ENCODE results near the gene MIPOL1.
"Not testable (repeated sequence)": the region's sequence is repeated elsewhere in the genome, so short reads cannot be mapped to it uniquely, and the experiment has no call there.

MIPOL1 gene, protein sequence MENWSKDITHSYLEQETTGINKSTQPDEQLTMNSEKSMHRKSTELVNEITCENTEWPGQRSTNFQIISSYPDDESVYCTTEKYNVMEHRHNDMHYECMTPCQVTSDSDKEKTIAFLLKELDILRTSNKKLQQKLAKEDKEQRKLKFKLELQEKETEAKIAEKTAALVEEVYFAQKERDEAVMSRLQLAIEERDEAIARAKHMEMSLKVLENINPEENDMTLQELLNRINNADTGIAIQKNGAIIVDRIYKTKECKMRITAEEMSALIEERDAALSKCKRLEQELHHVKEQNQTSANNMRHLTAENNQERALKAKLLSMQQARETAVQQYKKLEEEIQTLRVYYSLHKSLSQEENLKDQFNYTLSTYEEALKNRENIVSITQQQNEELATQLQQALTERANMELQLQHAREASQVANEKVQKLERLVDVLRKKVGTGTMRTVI

DNA sequence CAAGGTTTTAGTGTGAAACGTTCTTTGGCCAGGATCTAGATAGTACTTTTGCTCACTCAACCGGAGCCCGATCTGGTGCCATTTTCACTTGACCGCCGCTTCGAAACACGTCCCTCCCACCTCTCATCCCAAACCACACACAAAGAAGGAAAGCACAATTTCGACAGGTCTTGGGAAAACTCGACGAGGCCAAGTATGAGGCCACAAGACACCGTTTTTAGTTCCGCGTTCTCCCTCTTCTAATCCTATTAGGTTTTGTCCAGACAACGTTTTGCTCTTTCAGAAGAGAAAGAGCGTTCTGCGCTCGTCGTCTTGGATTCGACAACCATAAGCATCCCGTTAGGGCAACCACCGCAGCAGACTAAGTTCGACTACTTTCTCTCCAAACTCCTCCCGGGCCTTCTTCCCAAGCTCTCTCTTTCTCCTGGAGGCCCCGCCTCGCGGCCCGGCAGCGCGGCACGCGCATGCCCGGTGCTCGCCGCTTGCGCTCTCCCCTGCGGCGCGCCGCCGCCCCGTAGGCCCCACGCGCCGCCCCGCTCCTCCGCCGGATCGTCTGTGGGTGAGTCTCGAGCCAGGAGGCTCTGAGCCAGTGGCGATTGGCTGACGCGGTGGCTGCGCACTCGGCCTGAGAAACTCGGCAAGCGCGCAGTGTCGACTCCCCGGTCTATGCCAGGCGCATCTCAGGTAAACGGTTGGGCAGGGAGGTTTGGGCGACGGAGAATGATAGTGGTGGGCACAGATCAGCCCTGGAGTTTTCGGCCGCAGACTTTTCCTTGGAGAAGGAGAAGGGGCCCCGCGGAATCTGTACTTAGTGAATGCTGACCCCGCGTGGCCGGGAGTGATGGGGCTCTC is at the start of gene MIPOL1:
MIPOL1 (plus strand) TSS at position 517 of the 852 bp plus-strand sequence. CDS start 49,952 bp downstream, outside the sequence.
- no peak for DNase-seq (ENCODE audit: low read depth in 2 of 2)

DNA sequence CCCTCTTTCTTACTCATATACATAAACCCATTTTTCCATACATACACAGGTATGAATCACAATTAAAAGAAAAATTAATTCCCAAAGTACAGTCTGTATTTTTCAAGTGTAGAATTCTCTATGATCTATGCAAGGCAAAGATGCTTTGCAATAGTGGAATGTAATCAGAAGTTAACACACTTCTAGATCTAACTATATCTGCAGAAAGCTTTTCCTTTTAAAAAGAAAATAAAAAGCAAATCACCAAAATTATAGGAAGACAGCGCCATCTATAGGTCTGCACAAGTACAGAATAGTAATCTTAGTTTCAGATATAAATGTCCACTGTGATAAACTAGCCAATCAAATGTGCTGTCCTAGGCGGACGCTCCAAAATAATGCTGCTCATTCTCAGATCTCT is 47.3 kb upstream of the MIPOL1 start:
- no peak for DNase-seq (ENCODE audit: low read depth in 2 of 2)

DNA sequence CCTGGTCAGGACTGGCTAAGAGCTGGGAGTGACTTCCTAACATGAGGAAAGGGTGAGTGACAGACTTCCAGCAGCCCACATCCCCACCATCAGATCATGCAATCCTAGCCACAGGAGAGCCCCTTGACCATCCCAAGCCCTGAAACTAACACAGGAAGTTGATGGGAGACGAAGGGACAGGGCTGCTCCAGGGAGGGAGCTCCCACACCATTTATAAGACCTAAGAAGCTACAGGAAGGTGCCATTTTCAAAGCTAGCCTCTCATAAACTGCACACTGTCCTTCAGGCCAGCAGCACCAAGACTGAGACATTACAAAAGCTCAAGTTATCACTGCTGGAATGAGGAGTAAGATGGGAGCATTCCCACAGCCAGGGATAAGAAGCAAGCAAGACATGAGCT is 44.7 kb upstream of the MIPOL1 start:
- DNase-seq (ENCODE audit: low read depth in 2 of 2): no peak

GRCh38 chr14:37153483-37153882 is 44.3 kb upstream of the MIPOL1 start:
- no peak for DNase-seq (ENCODE audit: low read depth in 2 of 2)

DNA sequence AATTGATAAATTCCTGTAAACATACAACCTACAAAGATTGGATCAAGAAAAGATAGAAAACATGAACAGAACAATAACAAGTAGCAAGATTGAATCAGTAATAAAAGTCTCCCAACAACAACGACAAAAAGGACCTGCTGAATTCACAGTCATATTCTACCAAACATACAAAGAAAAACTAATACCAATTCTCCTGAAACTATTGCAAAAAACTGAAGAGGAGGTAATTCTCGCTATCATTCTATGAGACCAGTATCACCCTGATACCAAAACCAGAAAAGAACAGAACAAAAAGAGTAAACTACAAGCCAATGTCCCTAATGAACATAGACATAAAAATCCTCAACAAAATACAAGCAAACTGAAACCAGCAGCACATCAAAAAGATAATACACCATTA is 39.8 kb upstream of the MIPOL1 start:
- DNase-seq (ENCODE audit: low read depth in 2 of 2): no peak

GRCh38 chr14:37162307-37162706 is 35.4 kb upstream of the MIPOL1 start:
- DNase-seq (ENCODE audit: low read depth in 2 of 2): not testable (repeated sequence)

DNA sequence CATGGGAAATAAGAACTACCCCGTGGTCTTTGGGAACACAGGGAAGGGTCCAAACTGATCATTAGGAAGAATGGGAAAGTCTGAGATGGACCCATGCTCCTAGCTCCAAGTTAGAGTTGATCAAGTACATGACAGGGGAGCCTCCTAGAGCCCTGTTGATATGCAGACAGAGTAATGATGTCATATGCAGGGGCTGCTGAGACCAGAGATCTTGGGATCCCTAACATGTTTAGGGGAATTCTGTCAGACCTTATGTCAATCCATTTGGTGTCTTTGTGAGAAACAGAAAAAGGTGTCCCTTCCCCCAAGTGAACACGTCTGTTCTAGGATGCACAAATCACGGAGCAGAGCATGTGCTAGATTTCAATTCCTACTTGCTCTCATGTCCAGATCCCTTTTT is 31.9 kb upstream of the MIPOL1 start:
- DNase-seq (ENCODE audit: low read depth in 2 of 2): no peak

DNA sequence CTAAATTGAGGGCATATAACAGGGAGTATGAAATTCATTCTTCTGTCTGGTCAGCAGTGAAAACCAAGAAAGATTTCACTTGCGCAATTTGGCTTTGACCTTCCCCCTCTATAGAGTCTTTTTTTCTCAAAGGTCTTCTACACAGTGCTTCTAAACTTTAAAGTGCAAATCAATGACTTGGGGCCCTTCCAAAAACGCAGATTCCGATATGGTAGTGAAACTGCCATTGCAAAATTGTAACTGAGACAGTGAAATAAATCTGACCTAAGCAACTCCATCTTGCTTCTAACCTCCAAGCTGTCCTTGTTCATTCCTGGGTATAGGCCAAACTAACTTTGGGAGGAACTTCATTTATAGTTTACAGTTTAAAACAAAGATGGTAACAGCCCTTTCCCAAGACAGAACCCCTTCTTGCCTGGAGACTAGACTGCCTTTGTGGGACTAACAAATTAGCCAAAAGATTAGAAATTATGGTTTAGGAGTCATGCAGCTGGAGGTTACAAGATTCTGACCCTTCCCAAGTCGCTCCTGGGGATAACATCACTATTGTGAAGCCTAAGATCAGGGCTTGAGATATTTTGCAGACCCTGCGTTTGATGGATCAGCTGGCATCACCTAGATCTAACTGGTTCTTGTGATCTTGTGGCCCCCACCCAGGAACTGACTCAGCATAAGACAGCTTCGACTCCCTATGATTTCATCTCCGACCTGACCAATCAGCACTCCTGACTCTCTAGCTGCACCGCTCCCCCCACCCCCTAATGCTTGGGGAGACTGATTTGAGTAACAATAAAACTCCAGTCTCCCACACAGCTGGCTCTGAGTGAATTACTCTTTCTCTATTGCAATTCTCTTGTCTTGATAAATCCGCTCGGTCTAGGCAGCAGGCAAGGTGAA is 30.3 kb upstream of the MIPOL1 start:
- DNase-seq (ENCODE audit: low read depth in 2 of 2): no peak

GRCh38 chr14:37168721-37169120 is 29.0 kb upstream of the MIPOL1 start:
- DNase-seq (ENCODE audit: low read depth in 2 of 2): no peak

GRCh38 chr14:37170237-37170636 is 27.5 kb upstream of the MIPOL1 start:
- no peak for DNase-seq (ENCODE audit: low read depth in 2 of 2)

DNA sequence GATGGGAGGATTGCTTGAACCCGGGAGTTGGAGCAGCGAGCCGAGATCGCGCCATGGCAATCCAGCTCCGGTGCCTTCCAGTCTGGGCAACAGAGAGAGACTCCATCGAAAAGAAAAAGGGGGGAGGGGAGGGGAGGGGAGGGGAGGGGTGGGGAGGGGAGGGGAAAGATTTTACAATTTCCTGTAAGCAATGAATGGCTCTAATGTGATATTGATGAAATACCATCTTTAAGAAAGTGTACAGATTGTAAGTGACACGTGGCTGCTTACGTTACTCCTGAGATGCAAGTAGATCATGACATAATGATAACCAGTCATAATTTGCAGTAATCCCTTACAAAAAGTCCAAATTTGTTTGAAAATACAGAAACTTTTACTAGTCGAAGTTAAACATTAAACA is 26.7 kb upstream of the MIPOL1 start:
- DNase-seq (ENCODE audit: low read depth in 2 of 2): no peak

DNA sequence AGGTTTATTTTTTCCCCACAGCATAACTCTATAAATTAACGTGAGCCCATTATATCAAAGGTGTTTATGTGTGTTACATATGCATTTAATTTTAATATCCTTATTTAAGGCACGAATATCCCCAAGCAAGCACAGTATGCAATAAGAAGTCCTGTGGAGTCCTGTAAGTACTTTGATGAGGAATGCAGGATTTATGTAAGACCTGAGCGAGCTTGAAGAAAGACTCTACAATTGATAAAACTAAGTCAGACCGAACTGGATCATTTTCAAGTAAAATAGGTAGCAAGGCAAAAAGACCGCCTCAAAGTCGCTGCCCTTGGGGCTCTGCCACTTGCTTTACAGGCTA is 26.1 kb upstream of the MIPOL1 start:
- DNase-seq (ENCODE audit: low read depth in 2 of 2): no peak

DNA sequence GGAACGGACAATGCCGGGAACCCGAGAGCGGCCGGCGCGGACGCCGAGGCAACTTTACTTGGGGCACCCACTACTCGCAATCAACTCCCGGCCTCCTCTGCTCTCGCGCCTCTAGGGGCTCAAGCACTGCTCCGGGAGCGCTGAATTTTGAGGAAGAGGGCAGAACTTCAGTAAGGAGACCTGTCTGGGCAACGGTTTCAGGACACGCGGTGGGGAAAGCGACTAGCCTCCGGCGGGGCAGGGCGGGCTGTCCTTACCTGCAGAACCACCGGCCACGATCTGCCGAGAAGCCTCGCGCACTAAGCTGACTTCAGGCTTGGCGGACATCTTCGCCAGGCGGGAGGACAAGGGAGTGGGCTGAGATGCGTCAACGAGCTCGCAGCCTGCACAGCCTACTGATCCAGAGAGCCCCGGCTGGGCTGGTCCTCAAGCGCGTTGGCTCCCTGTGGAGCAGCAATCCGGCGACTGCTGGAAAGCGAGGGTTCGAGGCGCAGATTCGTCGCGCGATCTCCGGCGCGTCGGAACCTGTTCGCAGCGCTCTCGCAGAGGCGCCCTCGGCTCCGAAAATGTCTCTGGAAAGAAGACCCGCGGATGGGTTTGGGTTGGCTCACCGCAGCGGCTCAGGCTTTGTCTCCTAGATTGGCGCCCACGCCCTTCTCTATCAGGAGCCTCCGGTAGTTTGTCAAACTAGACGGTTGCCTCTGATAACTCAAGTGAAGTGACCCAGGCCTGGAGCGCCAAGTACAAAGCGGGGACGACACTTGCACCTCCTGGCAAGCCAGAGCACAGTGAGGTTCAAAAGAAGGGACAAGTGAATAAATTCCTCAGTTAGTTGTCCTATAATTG is 25.5 kb upstream of the MIPOL1 start, which contains the start of gene SLC25A21:
SLC25A21 (minus strand) TSS at position 583 of the 846 bp plus-strand sequence.
- no peak for DNase-seq (ENCODE audit: low read depth in 2 of 2)

- no peak for DNase-seq (ENCODE audit: low read depth in 2 of 2)
These were observed 24.7 kb upstream of the MIPOL1 start for GRCh38 chr14:37172936-37173614.

DNA sequence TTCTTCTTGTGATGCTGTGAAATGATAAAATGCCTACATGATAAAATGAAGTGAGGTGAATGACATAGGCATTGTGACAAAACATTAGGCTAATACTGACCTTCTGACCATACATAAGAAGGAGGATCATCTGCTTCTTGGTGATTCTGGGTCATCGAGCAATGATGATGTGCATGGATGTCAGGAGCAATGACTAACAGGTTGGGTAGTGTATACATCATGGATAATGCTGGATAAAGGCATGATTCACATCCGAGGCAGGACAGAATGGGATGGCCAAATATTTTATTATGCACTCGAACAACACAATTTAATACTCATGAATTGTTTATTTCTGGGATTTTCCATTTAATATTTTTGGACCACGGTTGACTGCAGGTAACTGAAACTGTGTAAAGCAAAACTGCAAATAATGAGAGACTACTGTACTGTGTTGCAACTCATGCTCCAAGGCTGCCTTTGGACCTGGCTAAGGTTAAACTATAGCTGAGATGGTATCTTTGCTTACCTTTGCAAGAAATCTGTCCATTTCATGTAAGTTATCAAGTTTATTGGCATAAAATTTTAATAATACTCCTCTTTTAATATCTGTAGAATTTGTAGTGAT is 17.7 kb upstream of the MIPOL1 start:
- no peak for DNase-seq (ENCODE audit: low read depth in 2 of 2)

DNA sequence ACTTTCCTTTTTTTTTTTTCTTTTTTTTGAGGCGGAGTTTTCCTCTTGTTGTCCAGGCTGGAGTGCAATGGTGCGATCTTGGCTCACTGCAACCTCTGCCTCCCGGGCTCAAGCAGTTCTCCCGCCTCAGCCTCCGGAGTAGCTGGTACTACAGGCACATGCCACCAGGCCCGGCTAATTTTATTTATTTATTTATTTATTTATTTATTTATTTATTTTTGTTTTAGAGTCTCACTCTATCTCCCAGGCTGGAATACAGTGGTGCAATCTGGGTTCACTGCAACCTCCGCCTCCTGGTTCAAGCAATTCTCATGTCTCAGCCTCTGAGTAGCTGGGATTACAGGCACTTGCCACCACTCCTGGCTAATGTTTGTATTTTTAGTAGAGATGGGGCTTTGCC is 16.9 kb upstream of the MIPOL1 start:
- not testable (repeated sequence) for DNase-seq (ENCODE audit: low read depth in 2 of 2)

DNA sequence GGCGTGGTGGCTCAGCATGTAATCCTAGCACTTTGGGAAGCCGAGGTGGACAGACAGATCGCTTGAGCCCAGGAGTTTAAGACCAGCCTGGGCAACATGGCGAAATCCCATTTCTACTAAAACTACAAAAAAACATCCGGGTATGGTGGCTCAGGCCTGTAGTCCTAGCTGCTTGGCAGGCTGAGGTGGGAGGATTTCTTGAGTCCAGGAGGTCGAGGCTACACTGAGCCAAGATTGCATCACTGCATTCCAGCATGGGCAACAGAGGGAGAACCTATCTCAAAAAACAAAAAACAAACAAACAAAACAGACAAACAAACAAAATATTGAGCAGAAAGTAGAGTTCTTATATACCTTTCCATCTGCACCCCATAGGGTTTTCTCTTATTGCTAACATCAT is 16.3 kb upstream of the MIPOL1 start:
- no peak for DNase-seq (ENCODE audit: low read depth in 2 of 2)

DNA sequence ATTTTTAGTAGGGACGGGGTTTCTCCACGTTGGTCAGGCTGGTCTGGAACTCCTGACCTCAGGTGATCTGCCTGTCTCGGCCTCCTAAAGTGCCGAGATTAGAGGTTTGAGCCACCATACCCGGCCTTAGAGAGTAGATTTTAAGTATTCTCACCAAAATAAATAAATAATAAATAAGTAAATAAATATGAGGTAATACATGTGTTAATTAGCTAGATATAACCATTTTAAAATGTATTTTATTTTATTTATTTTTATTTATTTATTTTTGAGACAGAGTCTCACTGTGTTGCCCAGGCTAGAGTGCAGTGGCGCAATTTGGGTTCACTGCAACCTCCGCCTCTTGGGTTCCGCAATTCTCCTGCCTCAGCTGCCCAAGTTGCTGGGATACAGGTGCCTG is 13.2 kb upstream of the MIPOL1 start:
- DNase-seq (ENCODE audit: low read depth in 2 of 2): not testable (repeated sequence)

DNA sequence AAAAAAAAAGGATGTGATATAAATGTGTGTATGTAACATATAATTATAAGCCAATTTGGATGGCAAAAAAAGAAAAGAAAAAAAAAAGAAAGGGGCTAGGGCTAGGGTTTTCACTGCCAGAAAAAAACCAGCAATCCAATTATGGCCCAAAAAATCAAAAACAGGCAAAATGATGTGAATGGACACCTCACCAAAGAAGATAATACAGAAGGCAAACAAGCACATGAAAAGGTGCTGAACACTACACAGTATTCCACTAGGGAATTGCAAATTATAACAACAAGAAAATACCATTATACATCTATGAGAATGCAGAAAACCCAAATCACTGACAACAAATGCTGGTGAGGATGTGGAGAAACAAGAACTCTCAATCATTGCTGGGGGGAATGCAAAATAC is 12.1 kb upstream of the MIPOL1 start:
- no peak for DNase-seq (ENCODE audit: low read depth in 2 of 2)

DNA sequence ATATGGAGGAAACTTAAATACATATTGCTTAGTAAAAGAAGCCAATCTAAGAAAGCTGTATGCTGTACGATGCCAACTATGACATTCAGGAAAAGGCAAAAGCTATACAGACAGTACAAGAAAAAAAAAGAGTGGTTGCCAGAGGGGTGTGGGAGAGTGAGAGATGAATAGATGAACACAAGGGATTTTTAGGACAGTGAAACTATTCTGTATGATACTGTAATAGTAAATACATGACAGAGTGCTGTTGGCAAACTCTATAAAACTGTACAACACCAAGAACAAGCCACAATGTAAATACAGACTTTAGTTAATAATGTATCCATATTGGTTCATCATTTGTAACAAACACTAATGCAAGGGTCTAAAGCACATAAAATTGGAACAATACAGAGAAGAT is 10.9 kb upstream of the MIPOL1 start:
- DNase-seq (ENCODE audit: low read depth in 2 of 2): no peak

All from activated CD8-positive, alpha-beta memory T cell treated with anti-CD3 and anti-CD28 coated beads for 4 hours (primary cell).